ENCODE results near the gene REEP3.

- TF ChIP-seq CTCF (conservative IDR thresholded peaks at IDR 0.05; ENCODE audit: low read depth, low read length), result no peak
- TF ChIP-seq ELK1 (IDR thresholded peaks at IDR 0.05; ENCODE audit: borderline replicate concordance, low read depth, low read length), result no peak
- TF ChIP-seq RAD21 (IDR thresholded peaks at IDR 0.05; ENCODE audit: low read length), result no peak
- TF ChIP-seq POLR2A (IDR thresholded peaks at IDR 0.05; ENCODE audit: low read depth, low read length), result no peak
- no peak for TF ChIP-seq CEBPB (IDR thresholded peaks at IDR 0.05; ENCODE audit: low read depth, low read length)
- TF ChIP-seq MAZ (IDR thresholded peaks at IDR 0.05; ENCODE audit: borderline replicate concordance, low read depth, low read length), result no peak
Observed at GRCh38 chr10:63562391-63562790, 41.2 kb downstream of the REEP3 start.

Measured in IMR-90 (cell line).